ENCODE measurements around the gene ZNF628. TPM values are rescaled to one million over a fixed set of nuclear protein-coding genes. Genes with fewer than 3 reads are reported as not detected.

Gene ZNF628
- total RNA-seq, 4 donors from 2014 or later: 2.4 to 13.0 (median 4.9) TPM

DNA sequence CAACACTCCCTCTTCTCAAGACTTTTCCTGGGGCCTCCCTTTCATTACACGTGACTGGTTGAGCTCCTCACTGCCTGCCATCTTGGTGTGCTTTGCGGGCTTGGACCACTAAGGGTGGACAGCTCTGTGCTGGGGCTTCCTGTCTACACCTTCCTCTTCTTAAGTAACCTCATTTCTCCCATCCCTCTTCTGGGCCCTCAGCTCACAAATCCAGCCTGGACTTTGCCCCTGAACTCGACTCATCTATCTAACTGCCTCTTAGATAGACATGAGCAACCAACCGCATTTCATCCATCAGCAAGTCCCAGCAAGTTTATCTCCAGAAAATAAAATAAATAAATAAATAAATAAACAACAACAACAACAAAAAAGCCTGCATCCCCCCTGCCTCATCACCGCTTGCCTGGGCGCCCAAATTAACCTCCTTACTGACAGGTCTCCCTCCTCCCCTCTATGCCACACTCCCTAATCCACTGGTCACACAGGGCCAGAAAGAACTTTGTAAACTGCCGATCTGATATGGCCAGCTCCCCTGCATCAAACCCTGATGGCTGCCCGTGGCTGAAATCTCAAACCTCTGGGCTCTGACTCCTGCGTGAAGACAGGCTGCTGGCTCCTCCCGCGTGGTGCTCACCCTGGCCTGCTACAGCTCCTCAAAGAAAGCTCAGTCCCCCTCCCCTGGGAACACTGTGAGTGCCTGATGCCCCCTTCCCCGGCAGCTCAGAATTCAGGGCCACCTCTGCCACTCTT lies 22.7 kb upstream of the ZNF628 start:
- no peak for ATAC-seq
- Histone ChIP-seq H3K27me3 (peaks cover 40% of the 10 kb centered on the region), H3K36me3 (peaks cover 0 to 26% of the 10 kb centered on the region in 2 donors), H3K27ac (no peak overlapping the region), H3K9me3 (no peaks in the 10 kb centered on the region), H3K4me3 (no peak overlapping the region), H3K4me1 (peaks cover 0 to 29% (median 14%) of the 10 kb centered on the region in 3 donors)
- WGBS, 2 donors (ENCODE audit: low coverage in 1 of 2): 92 to 94% methylated on average over 8 to 10 of the region's 12 CpGs
- TF ChIP-seq POLR2A (IDR thresholded peaks at IDR 0.05) (no peak), EP300 (IDR thresholded peaks at IDR 0.05) (no peak), POLR2AphosphoS5 (IDR thresholded peaks at IDR 0.05) (no peak)
- TF ChIP-seq, protein P1, sequence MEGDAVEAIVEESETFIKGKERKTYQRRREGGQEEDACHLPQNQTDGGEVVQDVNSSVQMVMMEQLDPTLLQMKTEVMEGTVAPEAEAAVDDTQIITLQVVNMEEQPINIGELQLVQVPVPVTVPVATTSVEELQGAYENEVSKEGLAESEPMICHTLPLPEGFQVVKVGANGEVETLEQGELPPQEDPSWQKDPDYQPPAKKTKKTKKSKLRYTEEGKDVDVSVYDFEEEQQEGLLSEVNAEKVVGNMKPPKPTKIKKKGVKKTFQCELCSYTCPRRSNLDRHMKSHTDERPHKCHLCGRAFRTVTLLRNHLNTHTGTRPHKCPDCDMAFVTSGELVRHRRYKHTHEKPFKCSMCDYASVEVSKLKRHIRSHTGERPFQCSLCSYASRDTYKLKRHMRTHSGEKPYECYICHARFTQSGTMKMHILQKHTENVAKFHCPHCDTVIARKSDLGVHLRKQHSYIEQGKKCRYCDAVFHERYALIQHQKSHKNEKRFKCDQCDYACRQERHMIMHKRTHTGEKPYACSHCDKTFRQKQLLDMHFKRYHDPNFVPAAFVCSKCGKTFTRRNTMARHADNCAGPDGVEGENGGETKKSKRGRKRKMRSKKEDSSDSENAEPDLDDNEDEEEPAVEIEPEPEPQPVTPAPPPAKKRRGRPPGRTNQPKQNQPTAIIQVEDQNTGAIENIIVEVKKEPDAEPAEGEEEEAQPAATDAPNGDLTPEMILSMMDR (IDR thresholded peaks at IDR 0.05): no peak

DNA sequence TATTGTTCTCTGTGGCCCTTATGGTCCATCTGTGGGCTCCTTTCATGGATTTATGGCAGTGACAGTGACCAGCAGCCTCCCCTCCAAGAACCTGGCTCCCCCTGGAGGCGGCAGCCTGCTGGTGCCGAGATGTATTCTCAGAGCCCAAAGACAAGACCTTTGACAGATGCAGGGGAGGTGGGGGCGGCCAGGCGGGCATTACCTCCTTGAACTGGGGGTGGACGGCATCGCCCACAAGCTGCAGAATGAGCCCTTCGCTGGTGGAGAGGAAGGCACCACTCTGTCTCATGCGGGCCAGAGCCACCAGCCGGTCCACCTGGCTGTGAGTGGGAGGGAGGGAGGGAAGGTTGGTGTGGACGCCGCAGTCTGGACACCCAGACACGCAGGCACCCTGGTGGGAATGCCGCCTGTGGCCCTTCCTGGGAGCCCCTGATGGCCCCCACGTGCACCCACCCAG lies 21.6 kb upstream of the ZNF628 start:
- ATAC-seq: no peak
- Histone ChIP-seq H3K9me3 (no peaks in the 10 kb centered on the region), H3K4me3 (no peak overlapping the region), H3K27ac (no peak overlapping the region), H3K27me3 (peaks cover 30% of the 10 kb centered on the region), H3K36me3 (peaks cover 0 to 26% of the 10 kb centered on the region in 2 donors), H3K4me1 (peaks cover 0 to 41% (median 14%) of the 10 kb centered on the region in 3 donors)
- no CpG with 5 or more reads among the region's 14 CpGs for WGBS, 2 donors (ENCODE audit: low coverage in 1 of 2)
- TF ChIP-seq, protein P1 (IDR thresholded peaks at IDR 0.05): peak in 3 of 4 experiments; percentile 29 to 58 (median 48)
- no peak for TF ChIP-seq POLR2AphosphoS5 (IDR thresholded peaks at IDR 0.05)

DNA sequence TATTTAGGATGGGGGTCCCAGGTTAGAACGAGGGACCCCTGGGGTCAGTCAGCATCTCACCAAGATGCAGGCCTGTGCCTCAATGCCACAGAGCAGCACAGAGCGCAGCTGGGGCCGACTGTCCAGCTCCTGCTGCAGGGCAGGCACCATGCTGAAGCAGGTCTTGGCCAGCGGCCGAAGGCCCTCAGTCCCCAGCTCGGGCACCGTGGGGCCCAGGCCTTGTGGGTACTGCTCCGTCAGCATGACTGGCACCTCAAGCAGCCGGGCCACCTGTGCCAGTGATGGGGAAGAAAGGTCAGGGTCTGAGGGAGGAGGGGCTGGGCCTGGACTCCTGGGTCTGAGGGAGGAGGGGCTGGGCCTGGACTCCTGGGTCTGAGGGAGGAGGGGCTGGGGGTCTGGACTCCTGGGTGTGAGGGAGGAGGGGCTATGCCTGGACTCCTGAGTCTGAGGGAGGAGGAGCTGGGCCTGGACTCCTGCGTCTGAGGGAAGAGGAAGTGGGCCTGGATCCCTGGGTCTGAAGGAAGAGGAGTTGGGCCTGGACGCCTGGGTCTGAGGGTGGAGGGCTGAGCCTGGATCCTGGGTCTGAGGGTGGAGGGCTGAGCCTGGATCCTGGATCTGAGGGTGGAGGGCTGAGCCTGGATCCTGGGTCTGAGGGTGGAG lies 20.7 kb upstream of the ZNF628 start:
- WGBS, 2 donors (ENCODE audit: low coverage in 1 of 2): 70 to 75% methylated on average over 2 to 3 of the region's 11 CpGs
- no peak overlapping the region for H3K27ac ChIP-seq

DNA sequence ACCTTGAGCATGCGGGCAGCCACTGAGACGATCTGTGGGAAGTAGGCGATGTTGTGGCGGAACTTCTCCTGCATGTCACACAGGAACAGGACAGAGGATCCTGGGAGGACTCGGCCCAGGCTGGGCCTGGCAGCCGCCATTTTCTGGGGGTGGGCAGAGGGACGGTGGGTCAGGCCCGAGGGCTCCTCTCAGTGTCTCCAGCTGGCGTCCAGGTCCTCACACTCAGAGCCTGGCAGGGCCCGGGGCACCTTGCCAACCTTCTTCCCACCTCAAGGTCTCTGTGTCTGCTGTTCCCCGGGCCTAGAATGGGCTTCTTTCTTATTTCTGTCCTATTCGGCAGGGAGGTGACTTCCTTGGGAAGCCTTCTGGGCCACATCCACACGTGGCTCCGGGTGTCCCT lies 20.1 kb upstream of the ZNF628 start:
- H3K27ac ChIP-seq: no peak overlapping the region
- no peaks in the 10 kb centered on the region for H3K9me3 ChIP-seq
- 67% methylated on average over 1 of the region's 14 CpGs; no CpG with 5 or more reads in 1 of the 2 donors for WGBS, 2 donors (ENCODE audit: low coverage in 1 of 2)

More for the DNA sequence above, 20.7 kb upstream of the ZNF628 start:
- Histone ChIP-seq H3K27me3 (peaks cover 24% of the 10 kb centered on the region), H3K4me3 (no peak overlapping the region), H3K9me3 (no peaks in the 10 kb centered on the region), H3K36me3 (peaks cover 0 to 26% of the 10 kb centered on the region in 2 donors), H3K4me1 (peaks cover 0 to 50% (median 18%) of the 10 kb centered on the region in 3 donors)
- no peak for TF ChIP-seq EP300 (IDR thresholded peaks at IDR 0.05)
- TF ChIP-seq POLR2A (IDR thresholded peaks at IDR 0.05): no peak
- ATAC-seq: no peak

More for the DNA sequence above, 20.1 kb upstream of the ZNF628 start:
- peaks cover 0 to 26% of the 10 kb centered on the region in 2 donors for H3K36me3 ChIP-seq
- H3K27me3 ChIP-seq: peaks cover 17% of the 10 kb centered on the region
- peaks cover 0 to 51% (median 16%) of the 10 kb centered on the region in 3 donors for H3K4me1 ChIP-seq
- no peak overlapping the region for H3K4me3 ChIP-seq
- ATAC-seq: no peak
- TF ChIP-seq, protein P1 (IDR thresholded peaks at IDR 0.05): no peak
- TF ChIP-seq POLR2AphosphoS5 (IDR thresholded peaks at IDR 0.05) (no peak), POLR2A (IDR thresholded peaks at IDR 0.05) (no peak), EP300 (IDR thresholded peaks at IDR 0.05) (no peak)

Data from gastroesophageal sphincter (tissue), 4 donors.